NCI-H146 treated with DMSO at 0.1 percent for 48 hours (cell line): ENCODE data around the gene FMNL2.

Source experiments
- DNase-seq: peaks from one replicate; lab custom pipeline; 2025; ENCODE audit not compliant: unreplicated experiment; lab: John Stamatoyannopoulos, UW

The FMNL2 gene

DNA sequence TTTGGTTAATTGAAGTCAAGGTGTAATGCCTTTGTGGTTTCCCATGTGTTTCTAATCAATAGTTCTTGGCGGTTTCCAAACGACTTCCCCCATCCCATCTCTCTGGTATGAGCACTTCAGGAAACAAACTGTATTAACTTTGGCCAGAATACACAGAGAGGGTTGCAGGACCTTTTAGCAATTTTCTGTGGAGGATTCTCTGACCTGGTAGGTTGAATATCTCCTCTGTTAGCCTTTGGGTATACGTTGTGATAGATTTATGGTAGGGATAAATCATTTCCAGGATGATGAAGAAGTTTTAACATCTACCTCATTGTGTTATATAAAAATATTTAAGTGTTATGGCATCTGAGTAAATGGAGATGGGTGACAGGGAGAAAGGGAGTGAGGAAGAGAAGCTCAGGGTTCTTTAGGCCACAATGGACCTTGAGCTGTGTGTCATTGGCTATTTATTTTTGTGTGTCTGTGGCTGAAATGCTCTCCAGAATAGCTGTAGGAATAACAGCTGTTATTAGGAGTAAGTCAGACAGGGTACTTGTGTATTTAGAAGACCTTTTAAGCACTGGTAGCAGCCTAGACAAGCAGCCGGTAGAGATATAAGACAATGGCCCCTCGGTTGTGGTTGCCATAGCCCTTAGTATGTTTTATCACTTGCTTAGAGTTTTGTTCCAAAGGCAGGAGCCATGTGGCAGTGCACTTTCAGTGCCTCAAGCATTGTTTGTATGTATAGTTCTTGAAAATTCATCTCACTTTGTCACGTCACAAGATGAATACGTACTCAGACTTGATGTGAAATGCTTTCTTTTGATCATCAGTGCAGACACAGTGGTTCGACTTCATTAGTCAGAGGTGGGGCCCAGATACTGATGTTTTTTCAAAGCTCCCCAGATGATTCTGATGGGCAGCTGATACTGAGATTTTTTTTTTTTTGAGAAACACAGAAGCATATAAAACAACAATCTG lies 91.1 kb downstream of the FMNL2 start:
- no peak for DNase-seq

DNA sequence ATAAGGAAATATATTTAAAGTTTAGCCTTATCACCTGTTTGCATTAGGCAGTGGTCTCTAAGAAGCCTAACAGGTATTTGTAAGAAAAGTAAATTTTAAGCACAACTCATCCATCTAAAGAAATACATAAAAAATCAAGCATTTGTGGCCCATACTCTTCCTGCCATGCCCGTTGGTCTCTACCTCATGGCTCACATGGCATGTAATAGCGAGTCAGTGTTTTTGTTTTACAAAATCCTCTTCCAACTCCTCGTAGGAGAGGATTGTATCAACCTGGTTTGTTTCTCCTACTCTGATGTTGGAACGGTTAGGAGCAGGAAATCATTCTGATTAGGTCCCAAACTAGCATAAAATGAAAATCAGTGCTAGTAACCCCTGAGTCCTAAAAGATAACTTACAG lies 91.8 kb downstream of the FMNL2 start:
- DNase-seq = no peak

DNA sequence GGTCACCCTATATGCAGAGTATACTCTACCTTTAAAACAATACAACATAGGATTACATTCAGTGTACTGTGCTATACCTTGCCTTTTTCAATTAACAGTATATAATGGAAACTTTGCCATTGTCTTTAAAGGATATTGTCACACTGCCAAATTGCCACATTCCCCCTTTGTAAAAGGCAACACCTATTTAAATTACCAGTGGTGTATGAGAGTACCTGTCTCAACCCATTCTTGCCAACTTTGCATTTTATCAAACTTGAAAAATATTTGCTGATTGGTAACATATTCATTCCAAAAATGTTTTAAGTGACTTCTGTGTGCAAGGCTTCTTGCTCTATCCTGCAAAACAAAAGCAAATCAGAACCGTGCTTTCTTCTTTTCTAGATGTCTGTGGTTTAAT lies 92.9 kb downstream of the FMNL2 start:
- DNase-seq = no peak

DNA sequence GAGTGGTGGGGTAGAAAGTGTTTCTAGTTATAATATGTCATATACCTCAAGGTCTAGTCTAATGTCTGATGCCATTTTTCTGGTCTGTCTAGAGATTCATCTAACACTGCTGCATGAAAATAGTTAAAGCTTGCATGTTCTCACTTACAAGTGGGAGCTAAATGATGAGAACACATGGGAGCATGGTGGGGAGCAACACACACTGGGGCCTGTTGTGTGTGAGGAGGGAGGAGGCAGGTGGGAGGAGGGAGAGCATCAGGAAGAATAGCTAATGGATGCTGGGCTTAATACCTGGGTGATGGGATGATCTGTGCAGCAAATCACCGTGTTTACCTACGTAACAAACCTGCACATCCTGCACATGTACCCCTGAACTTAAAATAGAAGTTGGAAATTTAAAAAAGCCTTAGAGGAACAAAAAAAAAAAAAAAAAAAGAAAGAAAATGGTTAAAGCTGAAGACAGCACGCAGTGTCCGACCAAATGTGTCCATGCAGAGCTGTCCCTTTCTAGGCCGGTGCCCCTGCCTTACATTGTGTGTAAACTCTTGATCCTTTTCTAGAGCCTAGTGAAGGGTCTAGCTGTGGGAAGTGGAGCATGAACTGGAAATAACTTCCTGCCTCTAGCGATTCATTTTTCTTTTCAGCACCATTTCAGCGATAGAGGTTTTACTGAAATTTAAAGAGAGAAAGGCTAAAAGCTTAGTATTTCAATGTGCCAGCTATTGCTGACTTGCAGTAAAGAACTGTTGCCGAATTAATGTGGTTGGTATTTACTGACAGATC lies 94.0 kb downstream of the FMNL2 start:
- DNase-seq = no peak

DNA sequence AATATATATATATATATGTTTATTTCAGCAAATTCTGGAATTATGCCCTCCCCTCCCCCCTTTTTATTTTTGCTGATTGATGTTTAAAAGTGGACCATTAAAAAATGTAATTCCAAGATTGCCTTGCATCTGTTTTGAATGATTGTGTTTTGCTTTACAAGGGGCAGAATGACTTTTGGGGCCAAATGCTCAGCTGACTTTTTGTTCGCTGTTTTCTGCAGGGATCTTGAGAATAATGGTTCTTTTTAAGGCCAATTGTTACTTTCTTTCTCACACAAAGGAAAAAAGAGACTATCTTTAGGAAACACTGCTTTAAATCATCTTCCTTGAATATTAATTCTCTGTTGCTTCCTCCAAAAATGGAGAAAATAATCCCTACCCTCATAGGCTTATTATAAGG lies 95.9 kb downstream of the FMNL2 start:
- DNase-seq = no peak

DNA sequence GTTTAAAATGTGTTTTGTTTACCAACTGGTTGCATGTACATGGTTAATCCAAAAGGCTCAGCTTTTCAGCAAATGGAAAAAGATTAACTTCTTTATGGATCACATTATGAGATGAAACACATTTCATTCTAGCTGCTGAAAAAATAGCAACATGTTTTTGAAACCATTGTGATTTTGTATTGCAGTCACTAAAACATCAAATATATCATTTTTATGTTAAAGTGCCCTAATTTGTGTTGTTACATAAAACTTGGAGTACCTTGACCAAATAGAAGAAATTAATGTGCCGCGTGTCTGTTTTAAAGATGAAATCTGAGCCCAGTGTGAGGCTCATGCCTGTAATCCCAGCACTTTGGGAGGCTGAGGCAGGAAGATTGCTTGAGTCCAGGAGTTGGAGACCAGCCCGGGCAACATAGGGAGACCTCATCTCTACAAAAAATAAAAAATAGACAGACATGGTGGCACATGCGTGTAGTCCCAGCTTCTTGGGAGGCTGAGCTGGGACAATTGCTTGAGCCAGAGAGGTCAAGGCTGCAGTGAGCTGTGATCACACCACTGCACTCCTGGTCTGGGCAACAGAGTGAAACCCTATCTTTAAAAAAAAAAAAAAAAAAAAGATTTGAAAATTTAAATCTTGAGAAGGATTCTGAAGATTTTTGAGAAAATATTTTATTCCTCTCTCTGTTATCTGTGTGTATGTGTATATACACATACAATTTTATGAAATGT lies 96.6 kb downstream of the FMNL2 start:
- no peak for DNase-seq

DNA sequence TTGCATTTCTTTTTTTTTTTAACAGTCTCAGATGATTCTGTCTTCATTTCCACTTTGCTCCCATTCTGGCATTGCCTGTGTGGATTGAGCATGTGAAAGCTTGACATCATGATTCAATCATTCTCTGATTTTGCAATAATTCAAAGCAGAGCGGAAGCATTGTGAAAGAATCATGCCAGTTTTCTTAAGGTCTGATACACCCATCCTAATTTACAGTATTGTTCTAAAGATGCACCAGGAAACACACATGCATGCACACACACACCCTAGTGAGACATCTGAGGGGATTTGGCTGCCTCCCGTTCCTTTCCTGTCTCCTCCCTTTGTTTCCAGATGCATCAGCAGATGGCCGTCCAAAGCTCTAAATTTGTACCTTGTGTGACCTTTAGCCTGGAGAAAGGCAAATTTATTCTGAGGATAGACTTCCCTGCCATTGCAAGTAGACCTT lies 97.3 kb downstream of the FMNL2 start:
- DNase-seq = no peak

DNA sequence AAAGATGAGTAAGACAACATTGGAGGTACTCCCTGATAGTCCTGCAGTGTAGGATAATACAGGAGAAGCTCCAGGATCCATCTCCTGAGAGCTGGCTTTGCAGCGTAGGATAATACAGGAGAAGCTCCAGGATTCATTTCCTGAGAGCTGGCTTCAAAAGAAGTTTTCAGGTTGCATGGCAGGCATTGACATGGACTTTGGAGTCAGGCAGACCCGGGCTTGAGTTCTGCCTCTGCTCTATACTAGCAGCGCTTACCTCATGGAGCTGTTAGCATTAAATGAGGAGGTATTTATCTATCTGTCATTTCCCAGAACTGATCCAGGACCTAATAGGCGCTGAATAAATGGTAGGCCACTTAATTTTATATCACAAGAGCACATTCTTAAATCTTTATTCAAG lies 97.8 kb downstream of the FMNL2 start:
- no peak for DNase-seq

DNA sequence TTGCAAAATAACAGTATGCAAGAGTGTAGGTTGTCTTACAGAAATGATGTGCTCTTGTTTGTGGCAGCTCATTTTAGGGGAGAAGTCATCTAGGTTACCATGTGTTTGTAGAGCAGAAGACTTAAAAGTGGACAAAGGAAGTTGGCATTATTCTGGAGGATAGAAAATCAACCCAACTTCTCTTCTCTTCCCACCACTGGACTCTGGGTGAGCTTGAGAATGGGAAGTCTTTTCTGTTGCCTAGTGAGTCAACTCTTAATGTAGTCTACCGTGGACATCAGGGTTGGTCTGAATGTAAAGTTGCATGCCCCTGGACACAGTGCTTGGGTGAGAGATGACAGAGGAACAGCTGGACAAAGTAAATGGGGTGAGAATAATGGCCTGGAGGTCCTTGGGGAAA lies 98.3 kb downstream of the FMNL2 start:
- DNase-seq = no peak

DNA sequence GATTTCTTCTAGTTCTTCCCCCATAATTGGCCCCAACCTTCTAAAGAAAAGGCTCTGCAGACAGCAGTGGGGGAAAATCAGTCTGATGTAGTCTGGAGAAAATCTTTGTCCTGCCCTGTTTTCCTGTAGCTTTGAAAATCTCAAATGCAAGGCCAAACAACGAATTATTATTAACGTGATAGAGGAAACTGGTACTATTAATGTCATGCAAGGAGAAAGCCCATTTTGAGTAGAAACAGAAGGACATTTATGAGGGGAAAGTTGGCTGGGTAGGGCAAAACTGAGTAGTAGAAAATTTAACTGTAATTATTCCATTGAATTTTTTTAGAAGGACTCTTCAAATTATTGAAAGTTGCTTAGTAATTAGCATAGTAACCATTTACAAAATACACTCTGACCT lies 98.8 kb downstream of the FMNL2 start:
- DNase-seq = no peak

DNA sequence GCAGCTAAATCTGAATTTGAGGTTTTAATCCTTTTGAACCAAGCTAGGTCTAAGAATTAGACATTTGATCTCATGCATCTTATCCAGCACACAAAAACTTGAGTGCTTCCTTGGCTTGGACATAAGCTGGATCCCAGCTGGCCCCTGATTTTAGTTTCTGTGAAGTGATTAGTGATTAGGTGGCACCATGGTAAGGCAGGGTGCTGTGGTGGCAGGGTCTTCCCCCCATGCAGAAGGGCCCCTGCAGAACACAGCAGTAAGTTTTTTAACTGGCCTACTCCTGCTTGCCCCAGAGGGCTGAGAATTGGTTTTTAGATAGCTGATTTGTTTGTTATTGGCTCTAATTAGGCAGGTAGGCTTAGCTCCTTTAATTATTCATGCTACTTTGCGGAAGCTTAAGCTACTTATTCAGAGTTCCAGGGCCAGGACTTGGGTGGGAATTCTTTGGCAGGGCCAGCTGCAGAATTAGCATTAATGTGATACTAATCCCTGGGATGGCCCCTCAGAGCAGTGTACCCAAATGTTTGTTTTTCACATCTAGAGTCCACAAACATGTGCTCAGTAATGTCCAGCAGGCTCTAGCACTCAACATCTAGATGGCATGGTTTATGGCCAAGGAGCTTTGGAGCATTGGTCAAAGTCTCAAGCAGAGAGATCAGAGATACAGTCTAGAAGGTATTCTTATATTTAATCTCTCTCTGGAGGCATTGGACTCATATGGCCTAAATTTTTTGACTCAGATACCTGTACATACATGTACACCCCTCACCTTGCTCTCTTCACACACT lies 99.6 kb downstream of the FMNL2 start:
- DNase-seq = no peak

DNA sequence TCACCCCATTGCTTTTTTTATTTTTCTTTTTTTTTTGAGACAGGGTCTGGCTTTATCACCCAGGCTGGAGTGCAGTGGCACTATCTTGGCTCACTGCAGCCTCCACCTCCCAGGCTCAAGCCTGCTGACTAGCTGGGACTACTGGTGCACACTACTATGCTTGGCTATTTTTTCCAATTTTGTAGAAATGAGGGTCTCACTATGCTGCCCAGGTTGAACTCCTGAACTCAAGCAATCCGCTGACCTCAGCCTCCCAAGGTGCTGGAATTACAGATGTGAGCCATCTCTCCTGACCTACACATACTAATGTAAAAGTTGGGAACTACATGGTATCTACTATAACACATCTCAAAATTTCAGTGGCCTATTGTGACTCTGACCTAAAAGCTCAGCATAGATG lies 101.2 kb downstream of the FMNL2 start:
- no peak for DNase-seq

DNA sequence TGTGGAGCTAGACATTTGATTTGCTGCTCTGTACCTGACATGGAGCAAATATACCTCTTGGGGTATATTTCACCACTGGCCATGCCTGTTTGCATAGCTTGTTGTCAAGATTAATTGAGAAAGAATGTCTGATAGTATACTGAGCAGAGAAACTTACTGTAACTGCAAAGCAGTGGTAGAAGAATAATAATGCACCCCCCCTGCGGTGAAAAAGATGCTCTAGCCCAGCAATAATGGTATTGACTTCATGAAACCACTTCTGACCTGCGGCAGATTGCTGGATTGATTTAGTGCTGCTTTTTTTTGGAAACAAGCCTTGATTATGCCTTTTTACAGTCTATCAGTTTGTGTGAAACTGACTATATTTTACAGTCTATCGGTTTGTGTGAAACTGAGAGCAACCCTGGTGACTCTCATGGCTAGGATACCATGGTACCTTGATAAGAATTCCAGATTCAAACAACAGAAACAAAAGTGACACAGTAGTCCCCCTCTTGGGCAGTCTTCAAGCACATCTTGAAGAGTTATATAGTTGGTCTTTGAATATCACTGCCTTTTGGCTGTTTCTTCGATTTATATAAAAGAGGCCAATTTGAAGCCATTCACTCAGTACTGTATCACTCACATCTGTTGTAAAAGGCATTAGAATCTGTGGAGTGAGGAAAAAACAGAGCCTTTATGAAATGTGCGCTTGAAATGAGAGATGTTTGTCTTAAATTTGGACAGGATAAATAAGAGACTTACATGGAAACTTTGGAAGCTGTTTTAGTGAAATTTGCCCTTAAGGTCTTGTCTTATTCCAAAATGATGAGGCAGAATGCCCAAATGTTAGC lies 102.5 kb downstream of the FMNL2 start:
- no peak for DNase-seq

DNA sequence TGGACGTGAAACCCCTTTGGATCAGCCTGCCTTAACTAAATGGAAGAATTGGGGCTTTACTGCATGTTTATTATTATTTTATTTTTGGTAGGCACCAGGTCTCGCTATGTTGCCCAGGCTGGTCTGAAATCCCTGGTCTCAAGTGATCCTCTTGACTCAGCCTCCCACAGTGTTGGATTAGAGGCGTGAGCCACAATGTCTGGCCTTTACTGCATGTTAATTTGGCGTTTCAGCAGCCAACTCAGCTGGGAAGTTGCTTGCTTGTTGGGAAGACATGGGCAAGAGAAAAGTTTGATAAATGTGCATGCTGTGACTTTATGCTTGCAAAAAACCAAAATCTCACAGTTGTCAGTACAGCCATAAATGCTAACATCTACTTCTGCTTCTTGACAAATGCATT lies 105.1 kb downstream of the FMNL2 start:
- no peak for DNase-seq

DNA sequence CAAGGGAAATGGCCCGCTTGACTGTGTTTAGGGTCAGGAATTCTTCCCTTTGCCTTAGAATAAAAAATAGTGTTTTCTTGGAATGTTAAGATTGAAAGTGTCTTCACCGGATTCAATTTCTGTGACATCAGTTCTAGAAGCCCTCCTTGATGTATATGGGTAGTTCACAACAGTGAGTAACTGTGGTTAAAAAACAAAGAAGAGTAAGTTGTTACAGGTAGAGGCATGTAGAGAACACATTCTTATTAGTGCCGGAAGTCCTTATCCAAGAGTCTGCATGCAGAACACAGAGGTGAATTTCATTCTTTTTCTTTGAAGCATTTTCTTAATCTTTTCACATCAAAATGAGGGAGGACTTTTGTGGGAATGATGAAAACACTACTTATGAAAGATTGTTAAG lies 105.5 kb downstream of the FMNL2 start:
- no peak for DNase-seq

DNA sequence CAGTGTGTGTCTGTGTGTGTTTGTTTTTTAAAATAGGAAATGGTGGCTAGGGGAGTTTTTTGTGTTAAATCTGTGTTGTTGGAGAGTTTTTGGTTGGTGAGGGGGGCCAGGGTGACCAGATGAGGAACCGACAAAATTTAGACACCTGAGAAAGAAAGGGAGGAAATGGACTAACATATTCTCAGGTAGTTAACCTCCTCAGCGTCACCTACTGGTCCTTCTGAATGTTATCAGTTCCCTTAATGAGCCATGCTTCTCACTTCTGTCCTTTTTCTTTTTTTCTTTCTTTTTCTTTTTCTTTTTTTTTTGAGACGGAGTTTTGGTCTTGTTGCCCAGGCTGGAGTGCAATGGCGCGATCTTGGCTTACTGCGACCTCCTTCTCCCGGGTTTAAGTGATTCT lies 107.0 kb downstream of the FMNL2 start:
- no peak for DNase-seq

DNA sequence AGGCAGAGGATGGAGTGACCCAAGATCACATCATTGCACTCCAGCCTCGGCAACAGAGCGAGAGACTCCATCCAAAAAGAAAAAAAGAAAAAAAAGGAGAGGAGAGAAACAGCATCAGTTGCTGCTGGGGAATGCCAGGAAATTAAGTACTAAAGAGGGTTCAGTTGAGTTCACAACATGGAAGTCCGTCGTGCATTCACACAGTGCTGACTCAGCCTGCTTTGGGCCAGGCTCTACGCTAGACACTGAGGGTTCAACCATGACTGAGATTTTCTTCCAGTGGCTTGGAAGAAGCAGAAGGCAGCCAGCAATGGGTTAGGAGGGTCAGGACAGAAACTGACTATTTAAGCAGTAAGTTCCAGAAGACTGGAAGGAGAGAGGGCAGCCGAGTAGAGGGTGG lies 108.8 kb downstream of the FMNL2 start:
- no peak for DNase-seq

DNA sequence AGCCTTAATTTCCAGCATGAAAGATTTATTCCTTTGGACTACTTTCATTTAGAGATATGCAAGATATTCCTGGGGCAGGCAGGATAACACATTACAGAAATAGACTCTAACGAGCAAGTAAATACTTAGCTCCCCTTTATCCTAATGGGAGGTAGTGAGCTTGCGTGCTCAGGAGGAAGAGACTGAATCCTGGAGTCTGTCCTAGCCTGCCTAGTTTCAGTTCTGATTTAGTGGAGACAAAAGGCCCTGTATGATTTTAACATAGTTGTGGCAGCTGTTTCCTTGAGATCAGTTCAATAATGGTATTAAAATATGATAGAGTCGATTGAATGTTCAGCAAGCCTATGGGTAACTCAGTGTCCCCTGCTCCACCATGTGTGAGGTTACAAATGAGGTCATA lies 109.5 kb downstream of the FMNL2 start:
- DNase-seq = no peak

DNA sequence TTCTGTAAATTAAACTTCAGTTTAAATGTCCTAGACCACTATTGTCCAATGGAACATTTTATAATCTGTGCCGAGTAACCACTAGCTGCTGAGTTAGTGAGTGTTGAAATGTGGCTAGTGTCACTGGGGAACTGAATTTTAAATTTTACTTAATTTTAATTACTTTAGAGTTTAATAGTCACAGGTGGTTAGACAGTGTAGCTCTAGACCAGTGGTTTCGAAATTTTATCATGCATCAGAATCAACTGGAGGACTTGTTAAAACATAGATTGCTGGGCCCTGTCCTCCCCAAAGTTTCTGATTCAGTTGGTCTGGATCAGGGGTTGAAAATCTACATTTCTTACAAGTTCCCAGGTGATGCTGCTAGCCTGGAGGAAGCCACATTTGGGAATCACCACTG lies 110.4 kb downstream of the FMNL2 start:
- DNase-seq = no peak

DNA sequence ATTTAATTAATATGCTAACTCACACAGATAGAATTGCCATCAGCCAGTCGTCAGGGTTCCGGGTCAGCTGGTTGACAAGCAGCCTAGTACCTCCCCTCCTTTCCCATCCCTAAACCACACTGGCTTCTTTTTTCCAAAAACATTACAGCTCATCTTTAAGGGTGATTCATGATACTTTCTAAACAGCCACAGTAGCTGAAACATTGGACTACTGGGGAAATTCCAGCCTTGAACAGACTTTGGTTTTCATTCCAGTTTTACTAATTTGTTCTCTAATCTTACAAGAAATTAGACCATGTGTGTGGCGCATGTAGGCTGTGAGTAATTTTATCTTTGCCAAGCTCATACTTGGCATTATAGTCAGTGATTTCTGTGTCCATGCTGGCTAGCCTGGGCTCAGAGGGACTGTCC lies 110.8 kb downstream of the FMNL2 start:
- DNase-seq = no peak
